NT2/D1 (cell line): ENCODE results near the gene NPB.

ENCODE experiments used
- YY1 ChIP-seq: IDR thresholded peaks from 2 replicates; pipeline ENCODE4 v1.6.1; 2011; ENCODE audit not compliant: insufficient read length, insufficient read depth
- ZNF274 ChIP-seq: IDR thresholded peaks from 2 replicates; pipeline ENCODE4 v1.6.1; 2011; ENCODE audit warnings: mild to moderate bottlenecking, low read depth, low read length

DNA sequence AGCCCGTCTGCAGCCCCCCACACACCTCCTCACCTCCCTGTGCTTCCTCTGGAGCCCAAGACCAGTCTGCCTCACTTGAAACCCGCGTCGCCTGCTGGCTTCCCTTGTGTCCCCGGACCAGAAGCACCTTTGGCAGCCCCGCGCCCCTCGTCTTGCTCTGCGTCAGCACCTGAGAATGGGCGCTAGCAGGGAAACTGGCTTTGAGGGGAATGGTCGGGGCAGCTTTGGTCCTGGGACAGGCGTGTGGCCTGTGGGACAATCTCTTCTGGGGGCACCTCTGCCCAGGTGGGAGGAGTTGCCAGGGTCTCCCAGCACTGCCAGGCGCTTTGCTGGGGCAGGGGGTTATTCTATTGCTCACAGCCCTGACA is 29.1 kb downstream of the NPB start:
- TF ChIP-seq ZNF274 (no peak), YY1 (no peak)
